Muscle layer of duodenum (tissue), 2 donors: ENCODE measurements around the gene PEX26.

Source experiments
- H3K27ac ChIP-seq: one replicate; pipeline ENCODE4 v1.7.0; 2013; ENCODE audit warnings: mild to moderate bottlenecking, low read length
- H3K27me3 ChIP-seq: one replicate; pipeline ENCODE4 v1.7.0; 2013; ENCODE audit warnings: low read depth, mild to moderate bottlenecking, control low read depth, low read length
- H3K36me3 ChIP-seq, 2 donors: one replicate each; pipeline ENCODE4 v1.7.0; 2013; ENCODE audit warnings: low read length in 2 of 2, control low read depth in 1 of 2, mild to moderate bottlenecking in 1 of 2; ENCODE audit not compliant: insufficient read depth in 2 of 2, control insufficient read depth in 1 of 2
- H3K4me1 ChIP-seq, 2 donors: one replicate each; pipeline ENCODE4 v1.7.0; 2013; ENCODE audit warnings: low read length in 2 of 2, mild to moderate bottlenecking in 2 of 2, control low read depth in 1 of 2, moderate library complexity in 1 of 2; ENCODE audit not compliant: insufficient read depth in 2 of 2, control insufficient read depth in 1 of 2
- H3K4me3 ChIP-seq, 2 donors: one replicate each; pipeline ENCODE4 v1.7.0; 2013; ENCODE audit warnings: low read length in 2 of 2, low read depth in 1 of 2, mild to moderate bottlenecking in 1 of 2
- H3K9me3 ChIP-seq, 2 donors: one replicate each; pipeline ENCODE4 v1.7.0; 2013; ENCODE audit warnings: low read length in 2 of 2, control low read depth in 1 of 2, mild to moderate bottlenecking in 1 of 2; ENCODE audit not compliant: control insufficient read depth in 1 of 2
- donor health status: healthy.

Gene PEX26

DNA sequence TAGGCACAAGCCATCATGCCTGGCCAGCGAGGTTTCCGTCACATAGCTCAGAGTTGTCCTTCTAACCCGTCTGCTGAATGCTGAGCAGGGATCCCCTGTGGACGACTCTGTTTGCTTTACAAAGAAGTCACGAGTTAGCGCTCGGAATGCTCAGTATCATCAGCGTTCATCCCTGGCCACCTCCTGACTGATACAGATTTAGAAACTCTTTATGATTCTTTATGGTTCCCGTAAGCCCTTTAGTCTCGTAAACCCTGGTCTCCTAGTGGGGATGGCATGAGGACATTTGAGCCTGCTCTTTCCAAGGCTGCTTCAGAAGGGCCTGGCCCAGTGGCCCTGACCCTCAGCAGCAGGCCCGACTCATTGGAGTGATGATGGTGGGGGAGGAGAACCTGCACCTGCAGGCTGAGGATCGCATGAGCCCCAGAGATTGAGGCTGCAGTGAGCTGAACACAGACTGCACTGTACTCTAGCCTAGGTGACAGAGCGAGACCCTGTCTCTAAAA is 9.6 kb downstream of the PEX26 start:
- Histone ChIP-seq H3K4me1 (no peaks in the 10 kb centered on the region), H3K9me3 (no peaks in the 10 kb centered on the region), H3K36me3 (peaks cover 32 to 63% of the 10 kb centered on the region in 2 donors)

DNA sequence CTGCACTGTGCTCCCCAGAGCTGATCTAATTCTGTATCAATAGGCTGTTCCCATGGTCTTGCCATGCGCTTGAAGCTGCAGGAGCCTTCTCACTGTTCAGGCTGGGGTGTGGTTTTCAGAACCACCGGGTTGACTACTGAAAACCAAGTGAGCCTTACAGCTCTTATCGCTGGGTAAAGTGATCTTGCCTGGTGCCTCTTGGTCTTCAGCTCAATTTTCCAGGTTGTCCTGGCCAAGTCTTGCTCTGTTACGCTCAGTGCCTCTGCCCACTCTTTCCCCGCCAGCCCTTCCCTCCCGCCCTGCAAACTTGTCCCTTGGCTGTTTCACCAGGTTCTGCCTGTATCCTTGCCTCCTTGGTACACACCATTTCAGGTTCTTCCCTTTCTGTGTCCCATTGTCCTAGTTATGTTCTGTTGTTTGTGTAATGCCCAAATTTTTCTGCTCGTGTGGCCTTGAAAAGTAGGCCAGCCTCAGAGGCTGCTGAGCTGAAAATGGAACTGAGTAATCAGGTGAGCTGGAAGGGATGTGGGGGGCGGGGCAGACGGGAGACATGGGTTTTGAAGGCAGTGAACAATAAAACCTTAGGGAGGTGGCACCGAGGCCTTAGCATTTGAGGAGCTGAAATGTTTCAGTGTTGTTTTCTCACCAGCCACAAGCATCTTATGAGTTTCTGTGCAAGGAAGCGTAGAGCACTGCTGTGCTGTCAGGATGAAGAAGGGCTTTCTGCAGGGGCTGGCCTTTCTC is 11.2 kb downstream of the PEX26 start:
- Histone ChIP-seq H3K9me3 (no peaks in the 10 kb centered on the region), H3K4me1 (peaks cover 0 to 4% of the 10 kb centered on the region in 2 donors), H3K27me3 (no peaks in the 10 kb centered on the region), H3K4me3 (no peak overlapping the region), H3K27ac (no peak overlapping the region), H3K36me3 (peaks cover 20 to 52% of the 10 kb centered on the region in 2 donors)

More for the DNA sequence above, 9.6 kb downstream of the PEX26 start:
- Histone ChIP-seq H3K27me3 (no peaks in the 10 kb centered on the region), H3K4me3 (no peak overlapping the region), H3K27ac (no peak overlapping the region)

DNA sequence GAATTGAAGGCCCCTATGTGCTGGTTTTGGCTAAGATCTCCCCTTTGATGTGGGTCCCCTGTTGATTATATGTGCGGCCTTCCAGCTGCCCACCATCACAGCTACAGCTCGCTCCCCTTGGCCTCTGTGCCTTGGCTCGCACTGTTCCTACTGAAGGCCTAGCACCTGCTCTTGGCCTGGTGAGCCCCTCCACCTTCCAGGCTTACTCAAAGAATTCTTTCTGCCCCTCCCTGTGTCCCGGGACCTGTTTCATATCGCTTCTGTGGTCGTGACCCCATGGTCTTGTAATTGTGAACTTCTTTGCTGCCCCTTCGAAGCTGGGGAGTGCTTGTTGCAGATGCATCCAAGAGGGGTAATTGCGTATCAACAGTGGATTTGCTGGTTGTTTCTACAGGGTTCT is 12.5 kb downstream of the PEX26 start:
- Histone ChIP-seq H3K4me1 (peaks cover 4 to 6% of the 10 kb centered on the region in 2 donors), H3K36me3 (peaks cover 19 to 45% of the 10 kb centered on the region in 2 donors), H3K27me3 (no peaks in the 10 kb centered on the region), H3K4me3 (no peak overlapping the region), H3K27ac (no peak overlapping the region), H3K9me3 (no peaks in the 10 kb centered on the region)

DNA sequence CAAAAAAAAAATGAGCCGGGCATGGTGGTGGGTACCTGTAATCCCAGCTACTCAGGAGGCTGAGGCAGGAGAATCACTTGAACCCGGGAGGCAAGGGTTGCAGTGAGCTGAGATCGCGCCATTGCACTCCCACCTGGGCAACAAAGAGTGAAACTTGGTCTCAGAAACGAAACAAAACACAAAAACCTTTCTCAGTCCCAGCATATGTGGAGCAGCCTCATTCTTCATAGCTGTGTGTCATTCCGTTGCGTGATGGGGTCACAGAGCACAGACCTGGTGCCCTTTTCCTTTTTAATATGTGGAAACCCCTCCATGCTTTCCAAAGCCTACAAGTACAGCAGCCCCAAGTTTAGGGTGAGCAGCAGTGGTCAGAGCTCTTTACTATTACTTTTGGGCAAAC is 13.7 kb downstream of the PEX26 start:
- Histone ChIP-seq H3K27ac (peak overlapping the region; percentile 93), H3K9me3 (no peaks in the 10 kb centered on the region), H3K36me3 (peaks cover 19 to 33% of the 10 kb centered on the region in 2 donors), H3K27me3 (no peaks in the 10 kb centered on the region), H3K4me3 (peak overlapping the region; percentile 38 to 57), H3K4me1 (peaks cover 4 to 6% of the 10 kb centered on the region in 2 donors)

DNA sequence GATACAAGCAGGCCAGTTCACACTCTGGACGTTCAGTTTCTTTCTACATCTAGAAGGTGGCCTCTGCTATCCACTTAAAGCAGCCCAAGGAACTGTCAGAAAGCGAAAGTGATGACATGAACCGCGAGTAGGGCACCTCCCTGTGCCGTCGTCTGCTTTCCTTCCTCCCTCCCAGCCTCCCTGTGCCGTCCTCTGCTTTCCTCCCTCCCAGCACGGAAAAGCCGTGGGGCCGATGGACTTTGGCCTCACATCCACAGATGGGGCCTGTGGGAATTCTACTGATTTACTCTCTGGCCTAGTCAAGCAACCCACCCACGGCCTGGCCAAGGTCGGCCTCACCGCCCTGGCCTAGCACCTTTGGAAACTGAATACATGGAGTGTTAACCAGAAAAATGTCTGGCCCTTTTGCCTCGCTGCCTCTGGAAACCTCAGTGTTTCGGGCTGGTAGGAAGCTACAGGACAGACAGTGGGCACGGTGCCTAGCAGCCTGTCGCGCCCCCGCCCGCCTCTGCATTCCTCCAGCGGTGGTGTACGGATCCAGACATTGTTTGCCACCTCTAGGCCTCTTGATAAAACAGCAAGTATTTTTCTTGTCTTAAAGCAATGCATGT is 14.2 kb downstream of the PEX26 start:
- Histone ChIP-seq H3K4me3 (peak overlapping the region; percentile 38 to 57), H3K36me3 (peaks cover 19 to 31% of the 10 kb centered on the region in 2 donors), H3K27me3 (no peaks in the 10 kb centered on the region), H3K9me3 (no peaks in the 10 kb centered on the region), H3K4me1 (peaks cover 4 to 6% of the 10 kb centered on the region in 2 donors), H3K27ac (peak overlapping the region; percentile 93)

DNA sequence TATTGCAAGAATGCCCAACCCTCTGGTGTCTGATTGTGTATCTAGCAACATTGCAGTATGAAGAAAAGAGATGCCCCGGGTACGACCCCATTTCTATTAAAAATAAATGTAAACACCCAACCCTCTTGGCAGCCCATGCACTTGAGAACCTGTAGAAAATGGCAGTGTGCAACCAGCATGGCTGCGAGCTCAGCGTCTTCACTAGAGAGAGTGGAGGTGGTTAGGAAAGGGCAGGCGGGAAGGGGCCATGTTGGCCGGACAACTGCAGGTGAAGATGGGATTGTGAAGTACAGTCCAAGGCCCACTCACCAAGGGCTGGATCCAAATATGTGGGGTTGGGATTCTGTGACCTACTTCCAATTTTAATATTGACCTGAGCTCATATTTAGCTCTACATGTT is 15.9 kb downstream of the PEX26 start:
- H3K9me3 ChIP-seq, result no peaks in the 10 kb centered on the region
- H3K36me3 ChIP-seq, result peaks cover 5 to 15% of the 10 kb centered on the region in 2 donors
- peaks cover 4 to 6% of the 10 kb centered on the region in 2 donors for H3K4me1 ChIP-seq
- H3K27me3 ChIP-seq, result no peaks in the 10 kb centered on the region
- H3K4me3 ChIP-seq, result no peak overlapping the region
- H3K27ac ChIP-seq, result no peak overlapping the region

DNA sequence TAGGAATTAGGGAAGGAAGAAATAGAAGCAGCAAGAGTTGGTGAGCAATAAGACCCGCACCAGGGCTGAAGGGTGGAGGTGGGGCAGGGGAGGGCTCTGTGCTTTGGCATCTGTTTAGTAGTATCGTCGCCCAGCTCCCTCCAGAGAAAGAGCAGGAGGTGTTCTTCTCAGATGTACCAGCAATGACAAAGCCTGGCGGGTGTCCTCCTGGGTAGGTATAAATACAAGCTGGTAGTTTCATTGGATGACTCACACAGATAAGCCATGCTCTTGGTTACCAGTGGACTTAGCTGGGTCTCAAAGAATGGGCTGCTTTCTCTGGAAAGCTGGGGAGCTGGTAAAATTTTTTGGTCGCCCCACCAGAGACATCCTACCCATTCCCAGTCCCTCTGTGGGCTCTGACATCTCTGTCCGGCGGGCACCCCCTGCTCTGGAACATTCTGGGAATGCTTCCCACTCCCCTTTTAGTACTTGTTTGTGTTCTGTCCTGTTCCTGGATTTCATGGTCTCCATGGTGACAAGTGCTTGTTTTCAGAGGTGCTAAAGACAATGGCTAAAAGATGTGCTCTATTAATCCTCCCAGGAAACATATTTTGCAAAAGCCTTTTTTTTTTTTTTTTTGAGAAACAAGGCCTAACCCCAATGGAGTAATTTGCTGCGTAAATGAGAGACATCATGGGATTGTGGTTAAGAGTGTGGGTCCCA is 17.5 kb downstream of the PEX26 start:
- Histone ChIP-seq H3K4me3 (no peak overlapping the region), H3K27me3 (no peaks in the 10 kb centered on the region), H3K27ac (no peak overlapping the region), H3K4me1 (peaks cover 4 to 6% of the 10 kb centered on the region in 2 donors), H3K9me3 (no peaks in the 10 kb centered on the region), H3K36me3 (peaks cover 0 to 6% of the 10 kb centered on the region in 2 donors)

DNA sequence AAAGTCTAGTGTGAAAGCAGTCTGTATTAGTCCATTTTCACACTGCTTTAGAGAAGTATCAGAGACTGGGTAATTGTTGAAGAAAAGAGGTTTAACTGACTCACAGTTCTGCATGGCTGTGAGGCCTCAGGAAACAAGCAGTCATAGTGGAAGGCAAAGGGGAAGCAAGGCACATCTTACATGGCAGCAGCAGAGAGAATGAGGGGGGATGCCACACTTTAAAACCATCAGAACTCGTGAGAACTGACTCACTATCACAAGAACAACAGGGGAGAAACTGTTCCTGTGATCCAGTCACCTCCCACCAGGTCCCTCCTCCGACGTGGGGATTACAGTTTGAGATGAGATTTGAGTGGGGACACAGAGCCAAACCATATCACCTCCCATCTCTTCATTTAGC is 19.0 kb downstream of the PEX26 start:
- Histone ChIP-seq H3K9me3 (no peaks in the 10 kb centered on the region), H3K27ac (no peak overlapping the region), H3K4me3 (no peak overlapping the region), H3K36me3 (peaks cover 0 to 4% of the 10 kb centered on the region in 2 donors), H3K4me1 (peaks cover 4 to 6% of the 10 kb centered on the region in 2 donors), H3K27me3 (no peaks in the 10 kb centered on the region)

DNA sequence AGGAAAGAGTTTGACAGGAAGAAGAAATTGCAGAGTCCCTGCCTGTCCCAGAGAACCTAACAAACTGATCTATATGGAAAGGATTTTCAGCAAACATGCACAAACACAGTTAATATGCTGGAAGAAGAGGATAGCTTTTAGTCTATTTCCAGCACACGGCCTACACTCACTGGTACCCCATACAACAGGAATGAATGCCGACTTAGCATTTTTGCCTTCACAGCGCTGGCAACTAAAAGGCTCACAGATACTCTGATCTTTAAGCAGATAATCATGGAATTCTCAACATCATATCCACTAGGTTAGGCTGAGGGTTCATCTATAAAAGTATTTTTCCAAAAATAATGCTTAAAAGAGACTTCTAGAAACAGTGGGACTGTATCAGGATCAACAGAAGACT is 23.0 kb downstream of the PEX26 start:
- Histone ChIP-seq H3K9me3 (no peaks in the 10 kb centered on the region), H3K36me3 (peaks cover 0 to 4% of the 10 kb centered on the region in 2 donors), H3K4me1 (no peaks in the 10 kb centered on the region), H3K27me3 (no peaks in the 10 kb centered on the region), H3K27ac (no peak overlapping the region), H3K4me3 (no peak overlapping the region)

DNA sequence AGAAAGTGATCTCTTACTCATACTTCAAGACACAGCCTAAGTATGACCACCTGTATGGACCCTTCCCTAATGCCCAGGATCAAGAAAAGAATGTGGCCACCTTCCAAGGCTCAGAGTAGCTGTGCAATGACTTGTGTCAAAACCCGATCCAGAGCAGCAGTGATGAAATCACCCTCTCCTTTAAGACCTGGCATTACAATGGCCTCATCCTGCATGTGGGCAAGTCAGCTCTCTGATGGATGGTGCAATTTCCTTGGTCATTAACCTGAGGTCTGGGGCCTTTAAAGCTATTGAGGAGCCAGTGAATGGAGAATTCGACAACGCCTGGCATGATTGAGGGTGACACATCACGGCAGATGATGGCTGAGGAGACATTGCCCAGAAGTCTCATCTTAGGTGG is 23.7 kb downstream of the PEX26 start:
- no peak overlapping the region for H3K4me3 ChIP-seq
- H3K36me3 ChIP-seq, result peaks cover 0 to 4% of the 10 kb centered on the region in 2 donors
- no peaks in the 10 kb centered on the region for H3K27me3 ChIP-seq
- H3K4me1 ChIP-seq, result no peaks in the 10 kb centered on the region
- H3K27ac ChIP-seq, result no peak overlapping the region
- no peaks in the 10 kb centered on the region for H3K9me3 ChIP-seq

DNA sequence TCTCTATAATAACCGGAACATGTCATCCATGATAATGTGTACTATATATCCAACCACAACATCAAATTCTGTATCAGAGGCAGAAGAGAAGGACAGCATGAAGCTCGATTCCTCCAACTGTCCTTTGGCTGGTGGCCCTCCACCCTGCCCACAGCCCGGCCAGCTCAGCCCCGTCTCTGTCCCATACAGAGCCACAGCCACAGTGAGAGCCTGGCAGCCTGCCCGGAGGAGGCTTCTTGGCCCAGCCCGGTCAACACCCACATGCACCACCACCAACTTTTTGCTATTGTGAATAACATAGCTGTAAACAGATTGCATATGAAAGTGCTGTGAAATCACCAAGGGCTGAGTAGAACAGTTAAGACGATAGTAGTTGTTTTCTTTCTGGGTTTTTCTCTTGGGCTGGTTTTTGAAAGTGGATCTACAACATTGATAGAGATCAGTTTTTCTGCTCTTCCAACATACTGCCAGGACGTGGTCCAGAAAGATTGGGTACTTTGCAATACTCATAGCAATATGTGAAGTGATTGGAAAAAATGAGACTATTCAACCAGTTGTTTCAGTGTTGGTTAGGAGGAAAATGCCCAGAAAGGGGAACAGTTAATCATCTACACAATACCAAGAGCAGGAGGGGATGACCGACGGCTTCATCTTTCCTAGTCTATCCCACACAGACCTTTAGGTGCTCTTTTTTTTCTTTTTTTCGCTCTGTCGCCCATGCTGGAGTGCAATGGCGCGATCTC is 25.9 kb downstream of the PEX26 start:
- no peaks in the 10 kb centered on the region for H3K9me3 ChIP-seq
- H3K27me3 ChIP-seq, result peaks cover 5% of the 10 kb centered on the region
- no peak overlapping the region for H3K4me3 ChIP-seq
- no peak overlapping the region for H3K27ac ChIP-seq
- no peaks in the 10 kb centered on the region for H3K4me1 ChIP-seq
- peaks cover 0 to 4% of the 10 kb centered on the region in 2 donors for H3K36me3 ChIP-seq
